ENCODE results near the gene BEGAIN. TPM values are rescaled to one million over a fixed set of nuclear protein-coding genes. Genes with fewer than 3 reads are reported as not detected.

Gene BEGAIN
- total RNA-seq, 1 donor from 2014 or later, result 7.0 TPM

DNA sequence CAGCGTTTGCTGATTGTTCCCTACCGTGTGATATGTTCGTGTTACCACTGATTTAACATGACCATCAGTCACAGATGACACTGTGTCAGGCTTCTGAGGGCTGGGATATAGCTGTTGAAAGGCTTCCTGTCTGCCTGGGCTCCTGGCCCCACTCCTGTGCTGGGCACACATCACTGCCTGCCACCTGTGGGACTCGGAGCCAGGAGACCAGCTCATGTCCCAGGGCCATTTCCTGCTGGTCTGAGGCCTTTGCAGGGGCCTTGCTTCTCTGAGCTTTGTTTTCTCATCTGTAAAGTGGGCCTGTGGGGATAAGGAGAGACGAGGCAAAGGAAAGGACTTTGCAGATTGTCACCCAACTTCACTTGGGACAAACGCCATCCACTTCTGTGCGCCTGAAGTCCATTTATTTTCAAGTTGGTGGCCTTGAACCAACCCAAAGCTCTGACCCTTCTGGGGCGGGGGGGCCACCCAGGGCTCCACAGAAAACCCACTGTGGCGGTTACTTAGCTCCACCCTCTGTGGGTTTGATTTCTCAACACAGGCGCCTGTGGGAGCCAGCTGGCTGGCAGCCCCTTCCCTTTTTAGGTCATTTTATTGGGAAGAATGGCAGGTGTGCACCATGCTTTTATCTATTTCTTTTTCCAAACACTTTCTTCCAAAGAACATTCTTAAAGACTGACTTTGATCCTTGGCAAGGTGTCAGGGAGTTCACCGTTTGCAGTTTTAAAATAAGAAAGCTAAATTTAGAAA, 54.1 kb downstream of the BEGAIN start:
- Mint-ChIP-seq H3K27ac (ENCODE audit: unreplicated experiment) (no peak overlapping the region), H3K4me1 (ENCODE audit: unreplicated experiment) (peaks cover 21% of the 10 kb centered on the region), H3K9me3 (ENCODE audit: unreplicated experiment) (no peaks in the 10 kb centered on the region), H3K36me3 (ENCODE audit: unreplicated experiment) (peaks cover 8% of the 10 kb centered on the region), H3K27me3 (ENCODE audit: unreplicated experiment) (no peaks in the 10 kb centered on the region), H3K4me3 (ENCODE audit: unreplicated experiment) (no peak overlapping the region)
- DNase-seq (ENCODE audit: extremely low spot score, unreplicated experiment), result peak; percentile 71
- TF ChIP-seq CTCF (IDR thresholded peaks at IDR 0.05), result no peak

GRCh38 chr14:100532154-100532861, 54.9 kb downstream of the BEGAIN start:
- Mint-ChIP-seq H3K27ac (ENCODE audit: unreplicated experiment) (no peak overlapping the region), H3K4me3 (ENCODE audit: unreplicated experiment) (no peak overlapping the region), H3K9me3 (ENCODE audit: unreplicated experiment) (no peaks in the 10 kb centered on the region), H3K4me1 (ENCODE audit: unreplicated experiment) (peaks cover 21% of the 10 kb centered on the region), H3K36me3 (ENCODE audit: unreplicated experiment) (peaks cover 8% of the 10 kb centered on the region), H3K27me3 (ENCODE audit: unreplicated experiment) (no peaks in the 10 kb centered on the region)
- DNase-seq (ENCODE audit: extremely low spot score, unreplicated experiment), result peak; percentile 72
- TF ChIP-seq CTCF (IDR thresholded peaks at IDR 0.05), result no peak

- peak; percentile 77 for DNase-seq (ENCODE audit: extremely low spot score, unreplicated experiment)
Observed at GRCh38 chr14:100531152-100532121, 55.8 kb downstream of the BEGAIN start.

DNA sequence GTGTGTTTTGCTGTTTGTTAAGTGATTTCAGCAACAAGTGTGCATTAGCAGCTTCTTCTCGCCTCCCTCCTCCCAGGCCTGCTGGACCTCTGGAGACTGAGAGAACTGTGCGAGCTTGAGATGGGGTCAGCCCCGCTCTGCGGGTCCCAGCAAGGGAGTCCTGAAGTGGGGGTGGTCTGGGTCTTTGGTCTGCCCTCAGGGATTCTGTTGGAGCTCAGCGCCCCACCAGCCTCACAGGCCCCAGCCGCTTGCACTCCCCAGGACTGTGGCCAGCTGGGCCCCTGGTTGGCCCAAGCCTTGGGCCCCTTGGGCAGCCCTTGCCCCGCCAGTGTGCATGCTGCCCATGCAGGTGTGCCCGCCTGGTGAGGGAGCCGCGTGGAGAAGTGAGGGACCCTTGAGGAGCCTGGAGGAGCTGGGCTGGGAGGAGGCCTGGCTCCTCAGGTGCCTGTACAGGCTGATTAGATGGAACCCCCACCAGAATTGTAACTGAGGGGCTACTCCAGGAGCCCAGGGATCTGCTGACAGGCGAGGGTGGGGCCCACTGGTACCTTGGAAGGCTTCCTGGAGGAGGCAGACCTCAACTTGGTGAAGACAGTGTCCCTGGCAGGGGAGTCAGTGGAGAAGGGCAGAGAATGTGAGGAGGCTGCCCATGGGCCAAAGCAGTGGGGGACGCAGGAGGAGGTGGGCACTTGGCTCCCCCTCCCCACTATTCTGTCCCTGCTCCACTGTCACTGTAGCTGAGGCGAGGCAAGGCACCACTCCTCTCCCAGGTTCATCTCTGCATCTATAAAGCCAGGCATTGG, 56.7 kb downstream of the BEGAIN start:
- DNase-seq (ENCODE audit: extremely low spot score, unreplicated experiment), result peak; percentile 81
- peaks cover 9% of the 10 kb centered on the region for H3K4me1 Mint-ChIP-seq (ENCODE audit: unreplicated experiment)
- no peaks in the 10 kb centered on the region for H3K9me3 Mint-ChIP-seq (ENCODE audit: unreplicated experiment)
- no peaks in the 10 kb centered on the region for H3K27me3 Mint-ChIP-seq (ENCODE audit: unreplicated experiment)
- H3K36me3 Mint-ChIP-seq (ENCODE audit: unreplicated experiment), result peaks cover 3% of the 10 kb centered on the region
- TF ChIP-seq CTCF (IDR thresholded peaks at IDR 0.05), result no peak
- no peak overlapping the region for H3K4me3 Mint-ChIP-seq (ENCODE audit: unreplicated experiment)
- H3K27ac Mint-ChIP-seq (ENCODE audit: unreplicated experiment), result no peak overlapping the region

More at GRCh38 chr14:100531152-100532121, 55.8 kb downstream of the BEGAIN start:
- TF ChIP-seq CTCF (IDR thresholded peaks at IDR 0.05), result no peak
- Mint-ChIP-seq H3K27me3 (ENCODE audit: unreplicated experiment) (no peaks in the 10 kb centered on the region), H3K4me3 (ENCODE audit: unreplicated experiment) (no peak overlapping the region), H3K4me1 (ENCODE audit: unreplicated experiment) (peaks cover 18% of the 10 kb centered on the region), H3K9me3 (ENCODE audit: unreplicated experiment) (no peaks in the 10 kb centered on the region), H3K36me3 (ENCODE audit: unreplicated experiment) (peaks cover 6% of the 10 kb centered on the region), H3K27ac (ENCODE audit: unreplicated experiment) (no peak overlapping the region)
